PC-9 (cell line): ENCODE data around the gene ARPC5. TPM values are rescaled to one million over a fixed set of nuclear protein-coding genes. Genes with fewer than 3 reads are reported as not detected.

Experiments
- BruUV-seq: library from RNA; stranded (reverse); fragments of 400-500 nt; replicated peaks from 2 replicates; lab custom pipeline; 2021; lab: Mats Ljungman, UMichigan
- CTCF ChIA-PET: fragments of 300-600 bp; sonication (Branson Sonifier 250); formaldehyde crosslinking; loops from one replicate; lab custom pipeline; 2022; ENCODE audit warnings: antibody characterized with exemption; lab: Charles Lee
- POLR2A ChIA-PET: fragments of 300-600 bp; sonication (Branson Sonifier 250); formaldehyde crosslinking; loops from one replicate; lab custom pipeline; 2022; ENCODE audit warnings: antibody characterized with exemption; ENCODE audit not compliant: unreplicated experiment; lab: Charles Lee
- DNase-seq, 2 experiments: peaks; one replicate each; pipeline versions ENCODE4 v3.0.0 to v3.0.0-alpha.2; 2015 to 2022; ENCODE audit warnings: mixed read lengths in 1 of 2
- H2AFZ ChIP-seq: fragments of 200-600 bp; sonication (generic); 2 replicates; pipeline ENCODE4 v1.8.1; 2017; ENCODE audit warnings: antibody characterized with exemption
- H3F3A ChIP-seq: fragments of 200-600 bp; sonication (generic); 2 replicates; pipeline ENCODE4 v1.8.1; 2017; ENCODE audit warnings: antibody characterized with exemption, mild to moderate bottlenecking, low read depth; ENCODE audit not compliant: insufficient read depth
- H3K27ac ChIP-seq: fragments of 200-600 bp; sonication (generic); 2 replicates; pipeline ENCODE4 v1.6.1; 2016; ENCODE audit warnings: mixed run types
- H3K27me3 ChIP-seq: fragments of 200-600 bp; sonication (generic); 2 replicates; pipeline ENCODE4 v1.6.1; 2016; ENCODE audit warnings: low read depth, mixed run types; ENCODE audit not compliant: insufficient read depth
- H3K36me3 ChIP-seq: fragments of 200-600 bp; sonication (generic); 2 replicates; pipeline ENCODE4 v1.6.1; 2016; ENCODE audit warnings: low read depth, mixed run types
- H3K4me1 ChIP-seq: fragments of 200-600 bp; sonication (generic); replicated peaks from 2 replicates; pipeline ENCODE4 v1.6.1; 2016; ENCODE audit warnings: mixed run types; ENCODE audit not compliant: insufficient read depth
- H3K4me2 ChIP-seq: fragments of 200-600 bp; sonication (generic); 2 replicates; pipeline ENCODE4 v1.6.1; 2017; ENCODE audit warnings: mixed run types
- H3K4me3 ChIP-seq: fragments of 200-600 bp; sonication (generic); 2 replicates; pipeline ENCODE4 v1.6.1; 2016; ENCODE audit warnings: mixed run types
- H3K79me2 ChIP-seq: fragments of 200-600 bp; sonication (generic); 2 replicates; pipeline ENCODE4 v1.6.1; 2017; ENCODE audit warnings: low read depth, mixed run types
- H3K9me2 ChIP-seq: fragments of 200-600 bp; sonication (generic); 2 replicates; pipeline ENCODE4 v1.8.1; 2017; ENCODE audit warnings: mild to moderate bottlenecking; ENCODE audit not compliant: insufficient read depth
- H3K9me3 ChIP-seq: fragments of 200-600 bp; sonication (generic); 2 replicates; pipeline ENCODE4 v1.8.1; 2016; ENCODE audit warnings: low read depth; ENCODE audit not compliant: insufficient read depth
- H4K20me1 ChIP-seq: fragments of 200-600 bp; sonication (generic); 2 replicates; pipeline ENCODE4 v1.8.1; 2017; ENCODE audit not compliant: insufficient read depth
- CTCF ChIP-seq: fragments of 200-600 bp; sonication (generic); conservative IDR thresholded peaks from 2 replicates; pipeline ENCODE4 v1.6.1; 2017; ENCODE audit warnings: mixed run types, antibody characterized with exemption, mild to moderate bottlenecking, moderate library complexity
- EZH2 ChIP-seq: fragments of 200-600 bp; sonication (generic); IDR thresholded peaks from 2 replicates; pipeline ENCODE4 v1.8.0; 2017; ENCODE audit warnings: antibody characterized with exemption, low read depth
- intact Hi-C: fragments of 100-400 bp; cut with micrococcal nuclease; formaldehyde crosslinking; loops from one replicate; pipeline ENCODE4 v1.10.0; 2022; ENCODE audit not compliant: unreplicated experiment
- total RNA-seq: library from RNA; stranded (reverse); gene quantifications from 2 replicates; pipeline ENCODE4 v1.2.3, GENCODE V29; 2021

ARPC5 gene
- total RNA-seq, 1 experiment from 2014 or later: 143 TPM

GRCh38 chr1:183597656-183598347 lies 37.8 kb downstream of the ARPC5 start:
- H3K36me3 ChIP-seq: no peaks in the 10 kb centered on the region
- H3K9me3 ChIP-seq: no peaks in the 10 kb centered on the region
- DNase-seq: peak in 1 of 2 experiments; percentile 12
- H3F3A ChIP-seq: no peaks in the 10 kb centered on the region; the same call in 1 of the 2 replicates
- H3K79me2 ChIP-seq: no peaks in the 10 kb centered on the region
- POLR2A ChIA-PET: interaction anchor here (0.7 kb wide), 1 partner anchor 10 kb away, joined by 3 read pairs; no protein-coding TSS in a partner anchor
- H3K4me2 ChIP-seq: no peak overlapping the region
- H3K27me3 ChIP-seq: no peaks in the 10 kb centered on the region
- H3K9me2 ChIP-seq: no peaks in the 10 kb centered on the region
- no peak overlapping the region for H3K4me3 ChIP-seq
- no peaks in the 10 kb centered on the region for H4K20me1 ChIP-seq
- H3K27ac ChIP-seq: no peak overlapping the region
- CTCF ChIA-PET: no interaction called here
- intact Hi-C loops: no loop called here
- peaks cover 9% of the 10 kb centered on the region; the same call in 1 of the 2 replicates for H3K4me1 ChIP-seq
- BruUV-seq: no TSS peak
- TF ChIP-seq CTCF: no peak
- TF ChIP-seq EZH2: no peak
- peak overlapping the region; percentile 58; the same call in 1 of the 2 replicates for H2AFZ ChIP-seq

DNA sequence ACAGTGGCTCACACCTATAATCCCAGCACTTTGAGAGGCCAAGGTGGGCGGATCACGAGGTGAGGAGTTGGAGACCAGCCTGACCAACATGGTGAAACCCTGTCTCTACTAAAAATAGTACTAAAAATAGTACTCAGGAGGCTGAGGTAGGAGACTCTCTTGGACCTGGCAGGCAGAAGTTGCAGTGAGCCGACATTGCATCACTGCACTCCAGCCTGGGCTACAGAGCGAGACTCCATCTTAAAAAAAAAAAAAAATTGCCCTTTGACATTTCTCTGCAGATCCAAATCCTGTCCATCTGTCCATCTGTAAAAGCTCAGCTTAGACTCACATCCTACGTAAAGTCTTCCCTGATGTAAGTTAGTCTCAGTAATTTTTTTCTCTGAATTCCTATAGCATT lies 39.1 kb downstream of the ARPC5 start:
- H3K4me2 ChIP-seq: no peak overlapping the region
- POLR2A ChIA-PET: no interaction called here
- TF ChIP-seq EZH2 (no peak), CTCF (no peak)
- no peaks in the 10 kb centered on the region; the same call in 1 of the 2 replicates for H3F3A ChIP-seq
- no peak overlapping the region for H3K27ac ChIP-seq
- BruUV-seq: no TSS peak
- H3K9me2 ChIP-seq: no peaks in the 10 kb centered on the region
- peaks cover 11% of the 10 kb centered on the region for H3K4me1 ChIP-seq
- H3K9me3 ChIP-seq: no peaks in the 10 kb centered on the region
- no peaks in the 10 kb centered on the region for H3K79me2 ChIP-seq
- no peaks in the 10 kb centered on the region for H3K36me3 ChIP-seq
- CTCF ChIA-PET: no interaction called here
- no peak overlapping the region for H3K4me3 ChIP-seq
- no peaks in the 10 kb centered on the region for H4K20me1 ChIP-seq
- intact Hi-C loops: no loop called here
- no peaks in the 10 kb centered on the region for H3K27me3 ChIP-seq
- peak in 1 of 2 experiments; percentile 17 for DNase-seq
- H2AFZ ChIP-seq: no peak overlapping the region

DNA sequence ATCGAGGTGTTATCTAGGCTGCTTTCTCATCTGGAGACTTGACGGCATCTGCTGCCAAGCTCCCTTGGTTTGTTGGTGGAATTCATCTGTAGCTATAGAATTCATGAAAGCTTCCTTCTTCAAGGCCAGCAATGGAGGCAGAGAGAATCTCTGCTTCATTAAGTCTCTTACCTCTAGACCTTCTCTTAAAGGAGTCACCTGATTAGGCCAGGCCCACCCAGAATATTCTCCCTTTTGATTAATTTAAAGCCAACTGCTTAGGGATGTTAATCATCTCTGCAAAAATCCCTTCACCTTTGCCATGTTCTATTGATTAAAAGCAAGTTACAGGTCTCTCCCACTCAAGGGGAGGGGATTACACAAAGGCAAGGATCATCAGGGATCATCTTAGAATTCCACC lies 40.0 kb downstream of the ARPC5 start:
- Histone ChIP-seq H3K9me2 (no peaks in the 10 kb centered on the region), H3K36me3 (no peaks in the 10 kb centered on the region), H4K20me1 (no peaks in the 10 kb centered on the region), H3K27me3 (no peaks in the 10 kb centered on the region), H3K9me3 (no peaks in the 10 kb centered on the region), H2AFZ (no peak overlapping the region), H3F3A (peaks cover 6% of the 10 kb centered on the region; the same call in 1 of the 2 replicates), H3K27ac (no peak overlapping the region), H3K4me2 (no peak overlapping the region), H3K4me3 (no peak overlapping the region), H3K79me2 (no peaks in the 10 kb centered on the region), H3K4me1 (peaks cover 19% of the 10 kb centered on the region)
- ChIA-PET POLR2A (no interaction called here), CTCF (no interaction called here)
- no TSS peak for BruUV-seq
- intact Hi-C loops: no loop called here
- DNase-seq: no peak
- TF ChIP-seq CTCF: no peak
